Activated T-helper 9 cell treated with anti-CD3 and anti-CD28 coated beads, Interleukin-2, amount 50 U/mL, for 16 hours (primary cell): Measurements from ENCODE around the gene DHRS7B.
A peak's percentile ranks its signal among the peaks of the same experiment; 100 is the strongest.
"Not testable (repeated sequence)": the region's sequence is repeated elsewhere in the genome, so short reads cannot be mapped to it uniquely, and the experiment has no call there.

Experiments used
- DNase-seq: peaks from one replicate; pipeline ENCODE4 v3.0.0-alpha.2; 2020; ENCODE audit warnings: low read depth

The DHRS7B gene

GRCh38 chr17:21126645-21127508, at the start of gene DHRS7B:
TSS of gene DHRS7B (plus strand) at chr17:21126964. CDS start at chr17:21126972, 8 bp downstream.
- peak; percentile 96 for DNase-seq

- no peak for DNase-seq
Observed at GRCh38 chr17:21077281-21077680, 49.5 kb upstream of the DHRS7B start.

- DNase-seq, result no peak
Observed at GRCh38 chr17:21078016-21078780, 48.6 kb upstream of the DHRS7B start.

GRCh38 chr17:21079196-21079595, 47.6 kb upstream of the DHRS7B start:
- no peak for DNase-seq

- no peak for DNase-seq
Observed at GRCh38 chr17:21082001-21082436, 44.7 kb upstream of the DHRS7B start.

- DNase-seq, result not testable (repeated sequence)
Observed at GRCh38 chr17:21085280-21085679, 41.5 kb upstream of the DHRS7B start.

GRCh38 chr17:21085707-21086106, 41.1 kb upstream of the DHRS7B start:
- no peak for DNase-seq

- DNase-seq, result no peak
Observed at GRCh38 chr17:21089145-21089544, 37.6 kb upstream of the DHRS7B start.

GRCh38 chr17:21089933-21090901, 36.5 kb upstream of the DHRS7B start:
- DNase-seq, result no peak

GRCh38 chr17:21090902-21091618, 35.7 kb upstream of the DHRS7B start:
- DNase-seq, result no peak

GRCh38 chr17:21094298-21094704, 32.5 kb upstream of the DHRS7B start:
- no peak for DNase-seq

GRCh38 chr17:21095735-21096134, 31.0 kb upstream of the DHRS7B start:
- no peak for DNase-seq

GRCh38 chr17:21096874-21097273, 29.9 kb upstream of the DHRS7B start:
- no peak for DNase-seq

- DNase-seq, result peak; percentile 30
Observed at GRCh38 chr17:21098934-21099689, 27.7 kb upstream of the DHRS7B start.

GRCh38 chr17:21100636-21101035, 26.1 kb upstream of the DHRS7B start:
- DNase-seq, result no peak

GRCh38 chr17:21104608-21105007, 22.2 kb upstream of the DHRS7B start:
- DNase-seq, result no peak

- no peak for DNase-seq
Observed at GRCh38 chr17:21105064-21105894, 21.5 kb upstream of the DHRS7B start.

GRCh38 chr17:21106316-21106715, 20.4 kb upstream of the DHRS7B start:
- DNase-seq, result no peak

- not testable (repeated sequence) for DNase-seq
Observed at GRCh38 chr17:21107067-21107650, 19.6 kb upstream of the DHRS7B start.
